GM21619 (cell line): ENCODE results near the gene PSTK.

ENCODE experiments used
- ATAC-seq: cut with Tn5 transposase; IDR thresholded peaks from one replicate; pipeline ENCODE4 v1.9.1; 2021; ENCODE audit not compliant: unreplicated experiment

Gene PSTK

GRCh38 chr10:123019264-123019663, 39.1 kb downstream of the PSTK start:
- no peak for ATAC-seq

DNA sequence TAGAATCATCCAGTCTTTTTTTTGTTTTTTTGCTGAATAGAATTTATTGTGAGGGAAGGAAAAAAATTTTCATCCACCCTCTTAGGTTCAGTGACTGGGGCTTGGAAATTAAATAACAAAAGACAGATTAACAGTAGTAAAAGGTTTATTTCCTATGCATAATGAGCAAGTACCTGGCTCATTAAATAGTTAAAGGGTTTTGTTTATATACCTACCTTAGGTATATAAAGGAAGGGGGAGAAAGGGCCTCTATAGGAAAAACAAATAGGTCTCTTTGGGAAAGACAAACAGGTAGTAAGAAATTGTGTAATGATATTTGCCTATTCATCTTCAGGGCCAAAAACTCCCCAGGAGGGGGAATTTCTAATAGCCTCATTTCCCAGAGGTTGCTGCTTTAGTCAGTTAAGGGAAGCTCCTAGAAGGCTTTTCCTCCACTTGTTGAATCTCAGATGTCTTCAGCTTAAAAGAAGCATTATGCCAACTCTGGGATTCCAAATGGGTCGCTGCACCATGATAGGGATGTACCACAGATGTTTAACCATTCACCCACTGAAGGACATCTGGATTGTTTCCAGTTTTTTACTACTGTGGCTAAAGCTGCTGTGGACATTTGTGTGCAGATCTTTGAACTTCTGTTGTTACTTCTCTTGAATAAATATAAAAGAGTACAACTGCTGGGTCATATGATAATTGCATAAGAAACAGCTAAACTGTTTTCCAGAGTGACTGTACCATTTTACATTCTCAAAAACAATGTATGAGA, 39.9 kb downstream of the PSTK start:
- no peak for ATAC-seq

DNA sequence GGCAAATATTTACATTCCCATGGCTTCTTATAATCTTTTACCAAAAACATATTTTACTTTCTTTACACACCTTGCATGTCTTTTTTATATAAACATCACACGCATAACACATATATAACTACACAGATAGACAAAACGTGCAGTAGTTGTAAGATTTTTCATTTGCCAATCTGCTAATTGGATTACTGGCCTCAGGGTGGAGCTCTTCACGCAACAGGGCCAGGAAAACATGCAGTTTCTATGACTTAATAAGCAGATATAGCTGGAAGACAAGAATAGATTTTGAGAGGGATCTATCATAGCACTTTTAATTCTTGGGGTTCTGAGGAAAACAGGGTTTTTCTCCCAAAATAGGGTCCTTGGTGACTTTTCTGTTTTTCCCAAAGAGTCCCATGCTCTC, 41.3 kb downstream of the PSTK start:
- no peak for ATAC-seq

GRCh38 chr10:123024540-123024939, 44.3 kb downstream of the PSTK start:
- no peak for ATAC-seq

GRCh38 chr10:123026302-123026701, 46.1 kb downstream of the PSTK start:
- ATAC-seq, result no peak

GRCh38 chr10:123027861-123028260, 47.7 kb downstream of the PSTK start:
- ATAC-seq, result no peak

DNA sequence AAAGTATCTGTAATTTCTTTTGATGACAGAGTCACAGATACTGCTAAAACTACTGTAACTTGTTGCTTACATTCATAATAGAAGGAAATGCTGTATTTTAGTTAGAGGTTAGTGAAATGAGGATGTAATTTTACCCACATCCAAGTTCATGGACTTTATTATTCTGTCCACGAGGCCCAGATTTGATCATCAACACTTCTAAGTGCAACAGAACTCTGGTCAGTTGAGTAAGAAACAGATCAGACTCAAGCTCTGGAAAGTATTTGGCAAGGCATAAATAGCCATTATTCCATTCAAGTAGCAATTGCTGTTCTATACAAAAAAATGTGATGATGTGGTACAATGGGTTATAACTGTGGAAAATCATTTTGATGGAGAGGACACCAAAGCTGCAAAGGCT, 50.9 kb downstream of the PSTK start:
- ATAC-seq, result no peak

- no peak for ATAC-seq
These were observed 54.1 kb downstream of the PSTK start for GRCh38 chr10:123034332-123034731.

DNA sequence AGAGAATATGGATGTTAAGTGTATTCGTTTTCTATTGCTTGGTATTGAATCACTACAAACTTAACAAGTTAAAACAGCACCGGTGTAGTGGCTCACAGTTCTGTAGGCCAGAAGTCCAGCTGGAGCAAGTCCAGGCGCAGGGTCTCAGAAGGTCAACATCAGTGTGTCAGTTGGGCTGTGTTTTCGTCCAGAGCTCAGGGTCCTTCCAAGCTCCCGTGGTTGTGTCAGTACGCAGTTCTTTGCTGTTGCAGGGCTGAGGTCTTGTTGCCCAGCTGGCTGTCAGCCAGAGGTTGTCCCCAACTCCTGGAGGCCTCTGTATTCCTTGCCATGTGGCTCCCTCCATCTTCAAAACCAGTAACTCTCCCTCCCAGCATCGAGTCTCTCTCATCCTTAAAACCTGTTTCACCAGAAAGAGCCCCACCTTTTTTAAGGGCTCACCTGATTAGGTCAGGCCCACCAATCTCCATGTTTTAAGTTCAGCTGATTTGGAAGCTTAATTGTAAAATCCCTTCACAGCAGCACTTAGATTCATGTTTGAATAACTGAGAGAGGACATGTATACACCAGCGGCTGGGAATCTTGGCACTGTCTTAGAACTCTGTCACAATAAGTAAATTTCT, 55.4 kb downstream of the PSTK start:
- no peak for ATAC-seq

DNA sequence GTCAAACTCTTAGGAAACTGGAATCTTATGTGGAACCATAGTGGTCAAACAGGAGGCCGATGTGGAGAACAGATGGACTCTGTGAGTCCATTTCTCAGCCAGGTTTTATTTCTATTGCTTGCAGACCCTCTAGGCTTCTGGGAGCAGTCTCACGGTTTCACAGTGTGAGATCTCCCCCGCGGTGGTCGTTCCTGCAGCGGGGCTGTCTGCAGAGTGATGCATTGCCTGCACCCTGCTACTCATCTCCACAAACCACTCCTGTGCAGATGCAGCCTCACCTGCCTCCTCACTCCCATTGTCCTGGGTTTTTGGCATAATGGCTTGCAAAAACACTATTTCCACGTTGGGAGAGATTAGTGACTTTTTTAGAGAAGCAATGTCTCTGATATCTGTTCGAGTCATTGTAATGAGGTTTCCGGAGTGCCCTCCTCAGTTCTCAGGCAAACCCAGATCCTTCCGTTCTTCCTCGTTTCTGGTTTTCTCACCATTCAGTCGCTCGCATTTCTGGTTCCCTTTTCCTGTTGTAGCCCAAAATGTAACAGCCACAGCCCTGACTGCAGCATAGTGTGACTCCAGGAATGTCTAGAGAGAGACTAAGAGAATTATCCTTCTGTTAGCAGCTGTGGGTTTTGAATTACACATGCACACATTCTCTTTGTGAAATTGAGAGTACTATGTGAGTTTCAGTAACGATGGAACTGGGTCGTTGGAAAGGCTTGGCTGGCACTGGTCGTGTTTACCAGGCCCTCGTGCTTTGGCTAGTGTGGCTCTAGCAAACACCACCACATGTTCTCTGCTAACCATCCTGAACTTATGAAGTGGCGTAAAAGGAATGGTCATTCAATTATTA, 58.8 kb downstream of the PSTK start:
- ATAC-seq, result no peak

GRCh38 chr10:123039632-123039930, 59.4 kb downstream of the PSTK start:
- no peak for ATAC-seq
